ENCODE measurements around the gene CDKAL1.

GRCh38 chr6:21083708-21084107 is 549.5 kb downstream of the CDKAL1 start:
- TF ChIP-seq CTCF (IDR thresholded peaks at IDR 0.05 in 8 of 11, conservative IDR thresholded peaks at IDR 0.05 in 3 of 11) (no peak), POLR2A (IDR thresholded peaks at IDR 0.05) (no peak), POLR2AphosphoS5 (IDR thresholded peaks at IDR 0.05) (no peak)

All from spleen (tissue), 7 donors.